Measurements from ENCODE around the gene ANO2. TPM values are rescaled to one million over a fixed set of nuclear protein-coding genes. Genes with fewer than 3 reads are reported as not detected.
"Not testable (repeated sequence)": the region's sequence is repeated elsewhere in the genome, so short reads cannot be mapped to it uniquely, and the experiment has no call there.

The ANO2 gene
- polyA plus RNA-seq, 4 donors: 0.31 to 6.2 TPM; not detected in 2

- Histone ChIP-seq H3K9me3 (ENCODE audit: control insufficient read depth in 2 of 2, insufficient read depth in 1 of 2, low read depth in 1 of 2, low read length in 1 of 2) (no peaks in the 10 kb centered on the region), H3K27me3 (ENCODE audit: control insufficient read depth in 3 of 3, insufficient read depth in 3 of 3, low read length in 3 of 3) (peaks cover 0 to 3% (median 2%) of the 10 kb centered on the region in 3 donors), H3K36me3 (ENCODE audit: control insufficient read depth in 3 of 3, insufficient read depth in 2 of 3, low read depth in 1 of 3, low read length in 3 of 3) (no peaks in the 10 kb centered on the region), H3K27ac (ENCODE audit: low read depth in 1 of 3, low read length in 2 of 3) (no peak overlapping the region), H3K4me1 (ENCODE audit: control insufficient read depth in 3 of 3, insufficient read depth in 2 of 3, low read depth in 1 of 3, low read length in 2 of 3) (no peaks in the 10 kb centered on the region), H3K4me3 (ENCODE audit: low read depth in 1 of 3, low read length in 3 of 3) (no peak overlapping the region)
- FAIRE-seq (no peak), DNase-seq (no peak)
- 57 to 86% (median 80%) methylated on average over 3 of the region's 3 CpGs for WGBS, 3 donors
Observed at GRCh38 chr12:5899675-5900074, 45.4 kb downstream of the ANO2 start.

GRCh38 chr12:5898874-5899273 lies 46.2 kb downstream of the ANO2 start:
- H3K4me3 ChIP-seq (ENCODE audit: low read depth in 1 of 3, low read length in 3 of 3): no peak overlapping the region
- H3K9me3 ChIP-seq (ENCODE audit: control insufficient read depth in 2 of 2, insufficient read depth in 1 of 2, low read depth in 1 of 2, low read length in 1 of 2): no peaks in the 10 kb centered on the region
- no peak overlapping the region for H3K27ac ChIP-seq (ENCODE audit: low read depth in 1 of 3, low read length in 2 of 3)
- 85 to 89% (median 85%) methylated on average over 3 of the region's 3 CpGs for WGBS, 3 donors
- DNase-seq (no peak), FAIRE-seq (no peak)
- peaks cover 0 to 3% (median 2%) of the 10 kb centered on the region in 3 donors for H3K27me3 ChIP-seq (ENCODE audit: control insufficient read depth in 3 of 3, insufficient read depth in 3 of 3, low read length in 3 of 3)
- no peaks in the 10 kb centered on the region for H3K36me3 ChIP-seq (ENCODE audit: control insufficient read depth in 3 of 3, insufficient read depth in 2 of 3, low read depth in 1 of 3, low read length in 3 of 3)
- H3K4me1 ChIP-seq (ENCODE audit: control insufficient read depth in 3 of 3, insufficient read depth in 2 of 3, low read depth in 1 of 3, low read length in 2 of 3): no peaks in the 10 kb centered on the region

- H3K9me3 ChIP-seq (ENCODE audit: control insufficient read depth in 2 of 2, insufficient read depth in 1 of 2, low read depth in 1 of 2, low read length in 1 of 2): peaks cover 0 to 2% of the 10 kb centered on the region in 2 donors
- peaks cover 0 to 5% (median 0%) of the 10 kb centered on the region in 3 donors for H3K27me3 ChIP-seq (ENCODE audit: control insufficient read depth in 3 of 3, insufficient read depth in 3 of 3, low read length in 3 of 3)
- FAIRE-seq (no peak), DNase-seq (no peak)
- no peak overlapping the region for H3K4me3 ChIP-seq (ENCODE audit: low read depth in 1 of 3, low read length in 3 of 3)
- 80 to 89% (median 82%) methylated on average over 6 of the region's 6 CpGs for WGBS, 3 donors
- no peaks in the 10 kb centered on the region for H3K36me3 ChIP-seq (ENCODE audit: control insufficient read depth in 3 of 3, insufficient read depth in 2 of 3, low read depth in 1 of 3, low read length in 3 of 3)
- no peak overlapping the region for H3K27ac ChIP-seq (ENCODE audit: low read depth in 1 of 3, low read length in 2 of 3)
- no peaks in the 10 kb centered on the region for H3K4me1 ChIP-seq (ENCODE audit: control insufficient read depth in 3 of 3, insufficient read depth in 2 of 3, low read depth in 1 of 3, low read length in 2 of 3)
Observed at GRCh38 chr12:5889381-5890047, 55.5 kb downstream of the ANO2 start.

- DNase-seq (no peak), FAIRE-seq (no peak)
- no peak overlapping the region for H3K4me3 ChIP-seq (ENCODE audit: low read depth in 1 of 3, low read length in 3 of 3)
- H3K36me3 ChIP-seq (ENCODE audit: control insufficient read depth in 3 of 3, insufficient read depth in 2 of 3, low read depth in 1 of 3, low read length in 3 of 3): no peaks in the 10 kb centered on the region
- H3K9me3 ChIP-seq (ENCODE audit: control insufficient read depth in 2 of 2, insufficient read depth in 1 of 2, low read depth in 1 of 2, low read length in 1 of 2): peaks cover 0 to 2% of the 10 kb centered on the region in 2 donors
- H3K27ac ChIP-seq (ENCODE audit: low read depth in 1 of 3, low read length in 2 of 3): no peak overlapping the region
- no peaks in the 10 kb centered on the region for H3K4me1 ChIP-seq (ENCODE audit: control insufficient read depth in 3 of 3, insufficient read depth in 2 of 3, low read depth in 1 of 3, low read length in 2 of 3)
- WGBS, 3 donors: 87 to 93% (median 88%) methylated on average over 26 of the region's 26 CpGs
- H3K27me3 ChIP-seq (ENCODE audit: control insufficient read depth in 3 of 3, insufficient read depth in 3 of 3, low read length in 3 of 3): peaks cover 0 to 5% (median 0%) of the 10 kb centered on the region in 3 donors
Observed at GRCh38 chr12:5888816-5889315, 56.2 kb downstream of the ANO2 start.

GRCh38 chr12:5887819-5888218 lies 57.2 kb downstream of the ANO2 start:
- not testable (repeated sequence) for H3K4me3 ChIP-seq (ENCODE audit: low read depth in 1 of 3, low read length in 3 of 3); H3K27ac ChIP-seq (ENCODE audit: low read depth in 1 of 3, low read length in 2 of 3); H3K4me1 ChIP-seq (ENCODE audit: control insufficient read depth in 3 of 3, insufficient read depth in 2 of 3, low read depth in 1 of 3, low read length in 2 of 3); H3K36me3 ChIP-seq (ENCODE audit: control insufficient read depth in 3 of 3, insufficient read depth in 2 of 3, low read depth in 1 of 3, low read length in 3 of 3); FAIRE-seq; H3K27me3 ChIP-seq (ENCODE audit: control insufficient read depth in 3 of 3, insufficient read depth in 3 of 3, low read length in 3 of 3); DNase-seq; H3K9me3 ChIP-seq (ENCODE audit: control insufficient read depth in 2 of 2, insufficient read depth in 1 of 2, low read depth in 1 of 2, low read length in 1 of 2)
- 65 to 81% (median 76%) methylated on average over 16 of the region's 16 CpGs for WGBS, 3 donors

- Histone ChIP-seq H3K27me3 (ENCODE audit: control insufficient read depth in 3 of 3, insufficient read depth in 3 of 3, low read length in 3 of 3) (peaks cover 0 to 11% (median 2%) of the 10 kb centered on the region in 3 donors), H3K9me3 (ENCODE audit: control insufficient read depth in 2 of 2, insufficient read depth in 1 of 2, low read depth in 1 of 2, low read length in 1 of 2) (peaks cover 0 to 2% of the 10 kb centered on the region in 2 donors), H3K4me1 (ENCODE audit: control insufficient read depth in 3 of 3, insufficient read depth in 2 of 3, low read depth in 1 of 3, low read length in 2 of 3) (no peaks in the 10 kb centered on the region), H3K4me3 (ENCODE audit: low read depth in 1 of 3, low read length in 3 of 3) (no peak overlapping the region), H3K27ac (ENCODE audit: low read depth in 1 of 3, low read length in 2 of 3) (no peak overlapping the region), H3K36me3 (ENCODE audit: control insufficient read depth in 3 of 3, insufficient read depth in 2 of 3, low read depth in 1 of 3, low read length in 3 of 3) (no peaks in the 10 kb centered on the region)
- 71 to 87% (median 81%) methylated on average over 3 of the region's 3 CpGs for WGBS, 3 donors
- no peak for DNase-seq
- FAIRE-seq: no peak
Observed at GRCh38 chr12:5884866-5885265, 60.2 kb downstream of the ANO2 start.

GRCh38 chr12:5884285-5884684 lies 60.8 kb downstream of the ANO2 start:
- Histone ChIP-seq H3K27me3 (ENCODE audit: control insufficient read depth in 3 of 3, insufficient read depth in 3 of 3, low read length in 3 of 3) (peaks cover 0 to 8% (median 2%) of the 10 kb centered on the region in 3 donors), H3K9me3 (ENCODE audit: control insufficient read depth in 2 of 2, insufficient read depth in 1 of 2, low read depth in 1 of 2, low read length in 1 of 2) (peaks cover 0 to 2% of the 10 kb centered on the region in 2 donors), H3K4me1 (ENCODE audit: control insufficient read depth in 3 of 3, insufficient read depth in 2 of 3, low read depth in 1 of 3, low read length in 2 of 3) (no peaks in the 10 kb centered on the region), H3K27ac (ENCODE audit: low read depth in 1 of 3, low read length in 2 of 3) (no peak overlapping the region), H3K36me3 (ENCODE audit: control insufficient read depth in 3 of 3, insufficient read depth in 2 of 3, low read depth in 1 of 3, low read length in 3 of 3) (no peaks in the 10 kb centered on the region), H3K4me3 (ENCODE audit: low read depth in 1 of 3, low read length in 3 of 3) (no peak overlapping the region)
- DNase-seq (no peak), FAIRE-seq (no peak)
- WGBS, 3 donors: 80 to 86% (median 83%) methylated on average over 2 of the region's 2 CpGs

GRCh38 chr12:5882511-5883190 lies 62.4 kb downstream of the ANO2 start:
- FAIRE-seq (no peak), DNase-seq (no peak)
- whole genome bisulfite sequencing, 3 donors: 47 to 51% (median 48%) methylated on average over 8 of the region's 8 CpGs
- H3K27me3 ChIP-seq (ENCODE audit: control insufficient read depth in 3 of 3, insufficient read depth in 3 of 3, low read length in 3 of 3): peaks cover 0 to 8% (median 5%) of the 10 kb centered on the region in 3 donors
- no peaks in the 10 kb centered on the region for H3K4me1 ChIP-seq (ENCODE audit: control insufficient read depth in 3 of 3, insufficient read depth in 2 of 3, low read depth in 1 of 3, low read length in 2 of 3)
- no peaks in the 10 kb centered on the region for H3K9me3 ChIP-seq (ENCODE audit: control insufficient read depth in 2 of 2, insufficient read depth in 1 of 2, low read depth in 1 of 2, low read length in 1 of 2)
- no peak overlapping the region for H3K4me3 ChIP-seq (ENCODE audit: low read depth in 1 of 3, low read length in 3 of 3)
- no peaks in the 10 kb centered on the region for H3K36me3 ChIP-seq (ENCODE audit: control insufficient read depth in 3 of 3, insufficient read depth in 2 of 3, low read depth in 1 of 3, low read length in 3 of 3)
- no peak overlapping the region for H3K27ac ChIP-seq (ENCODE audit: low read depth in 1 of 3, low read length in 2 of 3)

Measured in small intestine (tissue), 7 donors.